ENCODE data around the gene VPS51. TPM values are rescaled to one million over a fixed set of nuclear protein-coding genes. Genes with fewer than 3 reads are reported as not detected.

Gene VPS51
- total and polyA plus RNA-seq, 9 of the 15 experiments (the other 6 are each of a cell fraction or from before 2014, with no cell fraction given) = 1.8 to 143 (median 46.8) TPM

- TF ChIP-seq HMGN3 (IDR thresholded peaks at IDR 0.05; ENCODE audit: borderline replicate concordance, extremely low read depth, insufficient read length, low read depth, low read length) = peak; percentile 37
- no peak for TF ChIP-seq ZNF780A (CRISPR knock-in tag; IDR thresholded peaks at IDR 0.05)
- peak; percentile 97 for TF ChIP-seq TBP (optimal IDR thresholded peaks at IDR 0.05; ENCODE audit: low read depth, low read length)
- peak; percentile 97; the same call in 1 of the 2 replicates for TF ChIP-seq ZNF609 (CRISPR knock-in tag; IDR thresholded peaks at IDR 0.05; ENCODE audit: borderline replicate concordance)
- TF ChIP-seq ZNF280A (IDR thresholded peaks at IDR 0.05; ENCODE audit: low read depth, partially characterized antibody) = no peak
- peak; percentile 31; the same call in 1 of the 2 replicates for TF ChIP-seq ZKSCAN1 (IDR thresholded peaks at IDR 0.05; ENCODE audit: low read depth, low read length)
- no peak; the same call in none of the 2 replicates for TF ChIP-seq TCF3 (CRISPR knock-in tag; IDR thresholded peaks at IDR 0.05)
- no peak for TF ChIP-seq SMARCB1 (IDR thresholded peaks at IDR 0.05; ENCODE audit: insufficient read length, low read depth)
- TF ChIP-seq ZNF717 (CRISPR knock-in tag; IDR thresholded peaks at IDR 0.05) = no peak
- no peak for TF ChIP-seq ZNF3 (CRISPR knock-in tag; IDR thresholded peaks at IDR 0.05)
- TF ChIP-seq ZNF239 (CRISPR knock-in tag; IDR thresholded peaks at IDR 0.05) = no peak
- TF ChIP-seq CBFA2T2 (conservative IDR thresholded peaks at IDR 0.05) = no peak
- TF ChIP-seq STAG1 (CRISPR knock-in tag; IDR thresholded peaks at IDR 0.05; ENCODE audit: borderline replicate concordance) = no peak
- TF ChIP-seq CBX8 (IDR thresholded peaks at IDR 0.05; ENCODE audit: borderline replicate concordance, extremely low read depth, low read depth, low read length, poor library complexity, severe bottlenecking) = no peak
- TF ChIP-seq FOSL1 (tag; conservative IDR thresholded peaks at IDR 0.05) = no peak
- no peak for TF ChIP-seq THRB (CRISPR knock-in tag; conservative IDR thresholded peaks at IDR 0.05)
- no peak for TF ChIP-seq ZNF134 (CRISPR knock-in tag; conservative IDR thresholded peaks at IDR 0.05)
- no peak for TF ChIP-seq SMAD3 (CRISPR knock-in tag; conservative IDR thresholded peaks at IDR 0.05)
- peak; percentile 25 to 77; a peak in 3 of 4 replicates for TF ChIP-seq TBL1XR1 (IDR thresholded peaks at IDR 0.05; ENCODE audit: low read length in 2 of 2)
Measured at GRCh38 chr11:65121865-65122696, 26.1 kb downstream of the VPS51 start, which contains the start of the genes FAU and MRPL49 (continued).

All from K562 (cell line).